HepG2 (cell line): Measurements from ENCODE around the gene PRDX6. TPM values are rescaled to one million over a fixed set of nuclear protein-coding genes. Genes with fewer than 3 reads are reported as not detected.

Experiments
- ATAC-seq: fragments of 200-7000 bp; cut with Tn5 transposase; 3 replicates; pipeline ENCODE4 v1.9.1; 2020; ENCODE audit warnings: mild to moderate bottlenecking, moderate library complexity
- BruUV-seq: library from RNA; stranded (reverse); fragments of 400-500 nt; replicated peaks from 2 replicates; lab custom pipeline; 2021; lab: Mats Ljungman, UMichigan
- CTCF ChIA-PET: fragments of 300-600 bp; formaldehyde crosslinking; extraction: SDS; loops from one replicate; lab custom pipeline; 2021; ENCODE audit warnings: low total read pairs, inconsistent platforms, low intra/inter-chr PET ratio; lab: Yijun Ruan, JAX
- POLR2A ChIA-PET: fragments of 350-600 bp; sonication (Branson Sonifier 250); formaldehyde crosslinking; loops from one replicate; lab custom pipeline; 2020; ENCODE audit warnings: antibody characterized with exemption, inconsistent platforms; lab: Yijun Ruan, JAX
- DNase-seq: peaks from one replicate; pipeline ENCODE4 v3.0.0-alpha.2; 2015; ENCODE audit warnings: low spot score
- FAIRE-seq: peaks from 3 replicates; lab custom pipeline; 2011; peaks lifted over from hg19 to GRCh38; lab: Jason Lieb, UNC
- H2AFZ ChIP-seq: one replicate; pipeline ENCODE4 v1.6.1; 2011; ENCODE audit warnings: low read length, inconsistent platforms
- H3K27ac ChIP-seq: fragments of 300-600 bp; 3 replicates; pipeline ENCODE4 v1.8.0; 2011; ENCODE audit warnings: mixed run types, mild to moderate bottlenecking, mixed read lengths, low read length, inconsistent platforms; ENCODE audit not compliant: insufficient read depth; ENCODE audit errors: extremely low read length
- H3K27me3 ChIP-seq, 2 experiments: fragments of 200-600 bp in 1 of 2; 2 replicates in 1 of 2; 3 replicates in 1 of 2; pipeline versions ENCODE4 v1.6.0 to v1.8.0; 2011; ENCODE audit warnings: low read length in 2 of 2, mild to moderate bottlenecking in 2 of 2, moderate library complexity in 2 of 2, inconsistent platforms in 1 of 2; ENCODE audit not compliant: insufficient read depth in 2 of 2, control insufficient read depth in 1 of 2
- H3K36me3 ChIP-seq, 2 experiments: fragments of 200-600 bp in 1 of 2; replicated peaks in 1 of 2; 2 replicates in 1 of 2; 3 replicates in 1 of 2; pipeline versions ENCODE4 v1.5.1 to v1.8.0; 2011; ENCODE audit warnings: low read length in 2 of 2, inconsistent platforms in 1 of 2; ENCODE audit not compliant: insufficient read depth in 2 of 2, control insufficient read depth in 1 of 2
- H3K4me1 ChIP-seq: 2 replicates; pipeline ENCODE4 v1.5.1; 2012; ENCODE audit warnings: low read length, inconsistent platforms; ENCODE audit not compliant: insufficient read depth
- H3K4me2 ChIP-seq: 2 replicates; pipeline ENCODE4 v1.6.0; 2011; ENCODE audit warnings: low read depth, low read length, inconsistent platforms
- H3K4me3 ChIP-seq, 3 experiments: fragments of 200-600 bp in 1 of 3; sonication (generic), shearing (Covaris generic) in 1 of 3; replicated peaks in 1 of 3; 2 replicates each; pipeline ENCODE4 v1.5.1; 2011 to 2016; ENCODE audit warnings: low read length in 3 of 3, inconsistent platforms in 2 of 3, low read depth in 2 of 3, mild to moderate bottlenecking in 2 of 3, control low read depth in 1 of 3, mixed read lengths in 1 of 3; ENCODE audit not compliant: insufficient read depth in 1 of 3
- H3K79me2 ChIP-seq: one replicate; pipeline ENCODE4 v1.6.1; 2011; ENCODE audit warnings: low read length, inconsistent platforms; ENCODE audit not compliant: insufficient read depth
- H3K9ac ChIP-seq: 2 replicates; pipeline ENCODE4 v1.6.0; 2011; ENCODE audit warnings: mild to moderate bottlenecking, low read depth, low read length, inconsistent platforms; ENCODE audit not compliant: insufficient read depth
- H3K9me3 ChIP-seq: 2 replicates; pipeline ENCODE4 v1.5.1; 2012; ENCODE audit warnings: mild to moderate bottlenecking, low read length
- H4K20me1 ChIP-seq: 2 replicates; pipeline ENCODE4 v1.6.0; 2011; ENCODE audit warnings: inconsistent platforms, mild to moderate bottlenecking, low read length, moderate library complexity; ENCODE audit not compliant: insufficient read depth
- RELA ChIP-seq: sonication (generic); formaldehyde crosslinking; IDR thresholded peaks from 2 replicates; pipeline ENCODE4 v1.4.0; 2020; ENCODE audit warnings: missing genetic modification reagents
- SIN3B ChIP-seq: fragments of 150-350 bp; IDR thresholded peaks from 2 replicates; pipeline ENCODE4 v1.6.1; 2014; ENCODE audit warnings: low read length
- SMAD9 ChIP-seq: sonication (generic); formaldehyde crosslinking; IDR thresholded peaks from 2 replicates; pipeline ENCODE4 v1.5.1; 2020; ENCODE audit warnings: mild to moderate bottlenecking, missing genetic modification reagents
- ZFP91 ChIP-seq: sonication (generic); formaldehyde crosslinking; IDR thresholded peaks from 2 replicates; pipeline ENCODE4 v1.9.0; 2022; ENCODE audit warnings: missing genetic modification reagents, mild to moderate bottlenecking, borderline replicate concordance
- ZNF230 ChIP-seq: sonication (generic); formaldehyde crosslinking; IDR thresholded peaks from 2 replicates; pipeline ENCODE4 v1.4.0; 2020; ENCODE audit warnings: mild to moderate bottlenecking, missing genetic modification reagents
- ZNF232 ChIP-seq: sonication (generic); formaldehyde crosslinking; IDR thresholded peaks from 2 replicates; pipeline ENCODE4 v1.4.0; 2020; ENCODE audit warnings: missing genetic modification reagents, borderline replicate concordance
- ZNF318 ChIP-seq: sonication (generic); formaldehyde crosslinking; IDR thresholded peaks from 2 replicates; pipeline ENCODE4 v1.4.0; 2020; ENCODE audit warnings: mild to moderate bottlenecking, missing genetic modification reagents
- ZNF709 ChIP-seq: sonication (generic); formaldehyde crosslinking; IDR thresholded peaks from 2 replicates; pipeline ENCODE4 v1.5.0; 2020; ENCODE audit warnings: mild to moderate bottlenecking, missing genetic modification reagents
- ZNF841 ChIP-seq: sonication (generic); formaldehyde crosslinking; IDR thresholded peaks from 2 replicates; pipeline ENCODE4 v1.8.1; 2023; ENCODE audit warnings: missing genetic modification reagents, borderline replicate concordance
- WGBS: methylation state at CpG from one replicate; pipeline ENCODE4 v1.1.6; 2017; ENCODE audit warnings: low lambda C conversion rate; 5-methylcytosine and 5-hydroxymethylcytosine counted together
- in situ Hi-C: cut with HindIII; loops from 2 replicates; pipeline ENCODE4 v1.10.0; 2017; ENCODE audit warnings: low pct_unique_long_range_greater_than_20kb; ENCODE audit not compliant: extremely low pct_ligation_motif_present
- intact Hi-C: fragments of 100-400 bp; cut with micrococcal nuclease; formaldehyde crosslinking; loops from one replicate; pipeline ENCODE4 v1.10.0; 2022; ENCODE audit not compliant: unreplicated experiment
- polyA plus RNA-seq, 8 experiments: library from polyadenylated mRNA; depleted of rRNA in 3 of 8; stranded (reverse) in 7 of 8; unstranded in 1 of 8; fragments of >200 nt; fragmentation: Illumina TruSeq in 4 of 8; extraction: Trizol in 4 of 8; gene quantifications; 2 replicates each; pipeline versions ENCODE4 v1.2.1 to v1.2.3, GENCODE V29; 2011 to 2016; ENCODE audit warnings: low read depth in 4 of 8, missing spikeins in 1 of 8, mixed read lengths in 1 of 8; ENCODE audit not compliant: insufficient read depth in 1 of 8
- total RNA-seq, 5 experiments: library from RNA; depleted of rRNA; stranded (reverse); fragments of >200 nt; fragmentation: Illumina TruSeq; extraction: Trizol; gene quantifications; 2 replicates each; pipeline ENCODE4 v1.2.3, GENCODE V29; 2016; ENCODE audit warnings: low read depth in 1 of 5
- TF ChIP-seq, protein P1 (sequence below): sonication (generic); formaldehyde crosslinking; IDR thresholded peaks from 2 replicates; pipeline ENCODE4 v1.5.0; 2020; ENCODE audit warnings: missing genetic modification reagents
- TF ChIP-seq, protein P2 (sequence below): fragments of 450-650 bp; IDR thresholded peaks from 2 replicates; pipeline ENCODE4 v1.6.1; 2017

The PRDX6 gene
- total and polyA plus RNA-seq, 2 of the 13 experiments (the other 11 are each of a cell fraction or from before 2014, with no cell fraction given): 224 to 309 TPM

GRCh38 chr1:173496757-173497320 is 19.7 kb downstream of the PRDX6 start (continued):
- TF ChIP-seq, protein P1, sequence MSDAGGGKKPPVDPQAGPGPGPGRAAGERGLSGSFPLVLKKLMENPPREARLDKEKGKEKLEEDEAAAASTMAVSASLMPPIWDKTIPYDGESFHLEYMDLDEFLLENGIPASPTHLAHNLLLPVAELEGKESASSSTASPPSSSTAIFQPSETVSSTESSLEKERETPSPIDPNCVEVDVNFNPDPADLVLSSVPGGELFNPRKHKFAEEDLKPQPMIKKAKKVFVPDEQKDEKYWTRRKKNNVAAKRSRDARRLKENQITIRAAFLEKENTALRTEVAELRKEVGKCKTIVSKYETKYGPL (CRISPR knock-in tag): no peak
- TF ChIP-seq ZNF709 (CRISPR knock-in tag): no peak
- TF ChIP-seq, all 625 proteins: peak for 1

- peaks cover 31% of the 10 kb centered on the region for H3K4me1 ChIP-seq
- H3K4me3 ChIP-seq: no peak overlapping the region
- H3K4me2 ChIP-seq: no peak overlapping the region
- no peaks in the 10 kb centered on the region for H3K79me2 ChIP-seq
- H3K9me3 ChIP-seq: peaks cover 4% of the 10 kb centered on the region; the same call in 1 of the 2 replicates
- 42% methylated on average over 4 of the region's 4 CpGs for WGBS
- ChIA-PET POLR2A (no interaction called here), CTCF (no interaction called here)
- no peak overlapping the region for H3K9ac ChIP-seq
- BruUV-seq: no TSS peak
- H4K20me1 ChIP-seq: no peaks in the 10 kb centered on the region
- H2AFZ ChIP-seq: no peak overlapping the region
- intact Hi-C loops (loop anchor here (10.0 kb wide), 1 partner anchor 755 kb away; no protein-coding TSS in a partner anchor), in situ Hi-C loops (no loop called here)
- H3K27me3 ChIP-seq: no peaks in the 10 kb centered on the region
- ATAC-seq: no peak
- H3K27ac ChIP-seq: no peak overlapping the region
- FAIRE-seq: no peak
- no peak for DNase-seq
- H3K36me3 ChIP-seq: no peaks in the 10 kb centered on the region
- TF ChIP-seq SIN3B: no peak
- TF ChIP-seq ZNF318: no peak
- TF ChIP-seq SMAD9 (CRISPR knock-in tag): no peak
- no peak for TF ChIP-seq ZNF841 (CRISPR knock-in tag)
- TF ChIP-seq ZNF232: no peak
- TF ChIP-seq RELA (CRISPR knock-in tag): no peak
- TF ChIP-seq ZFP91 (CRISPR knock-in tag): no peak
- TF ChIP-seq, protein P2, sequence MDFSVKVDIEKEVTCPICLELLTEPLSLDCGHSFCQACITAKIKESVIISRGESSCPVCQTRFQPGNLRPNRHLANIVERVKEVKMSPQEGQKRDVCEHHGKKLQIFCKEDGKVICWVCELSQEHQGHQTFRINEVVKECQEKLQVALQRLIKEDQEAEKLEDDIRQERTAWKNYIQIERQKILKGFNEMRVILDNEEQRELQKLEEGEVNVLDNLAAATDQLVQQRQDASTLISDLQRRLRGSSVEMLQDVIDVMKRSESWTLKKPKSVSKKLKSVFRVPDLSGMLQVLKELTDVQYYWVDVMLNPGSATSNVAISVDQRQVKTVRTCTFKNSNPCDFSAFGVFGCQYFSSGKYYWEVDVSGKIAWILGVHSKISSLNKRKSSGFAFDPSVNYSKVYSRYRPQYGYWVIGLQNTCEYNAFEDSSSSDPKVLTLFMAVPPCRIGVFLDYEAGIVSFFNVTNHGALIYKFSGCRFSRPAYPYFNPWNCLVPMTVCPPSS: no peak
- no peak for TF ChIP-seq ZNF230 (CRISPR knock-in tag)
These were observed 22.6 kb downstream of the PRDX6 start for GRCh38 chr1:173499729-173500128.
